T-helper 2 cell treated with Interferon-gamma antibody and Interleukin-4, amounts not matched to agents 5 μg/mL and 100 μg/mL, for 36 hours (primary cell): ENCODE measurements around the gene ZBTB16.

Experiments used
- DNase-seq: peaks from one replicate; pipeline ENCODE4 v3.0.0; 2021; ENCODE audit warnings: low spot score
- H3K27ac Mint-ChIP-seq: one replicate; pipeline ENCODE4 v1.8.0; 2021; ENCODE audit warnings: mild to moderate bottlenecking, mixed read lengths
- H3K27me3 Mint-ChIP-seq: one replicate; pipeline ENCODE4 v1.8.0; 2021; ENCODE audit warnings: low read depth, mixed read lengths
- H3K36me3 Mint-ChIP-seq: one replicate; pipeline ENCODE4 v1.8.0; 2021; ENCODE audit warnings: low read depth, mixed read lengths
- H3K4me1 Mint-ChIP-seq: one replicate; pipeline ENCODE4 v1.8.0; 2021; ENCODE audit warnings: low read depth, mixed read lengths
- H3K4me3 Mint-ChIP-seq: one replicate; pipeline ENCODE4 v1.8.0; 2022; ENCODE audit warnings: mild to moderate bottlenecking, moderate library complexity, mixed read lengths
- H3K9me3 Mint-ChIP-seq: one replicate; pipeline ENCODE4 v1.8.0; 2021; ENCODE audit warnings: mixed read lengths

Gene ZBTB16

DNA sequence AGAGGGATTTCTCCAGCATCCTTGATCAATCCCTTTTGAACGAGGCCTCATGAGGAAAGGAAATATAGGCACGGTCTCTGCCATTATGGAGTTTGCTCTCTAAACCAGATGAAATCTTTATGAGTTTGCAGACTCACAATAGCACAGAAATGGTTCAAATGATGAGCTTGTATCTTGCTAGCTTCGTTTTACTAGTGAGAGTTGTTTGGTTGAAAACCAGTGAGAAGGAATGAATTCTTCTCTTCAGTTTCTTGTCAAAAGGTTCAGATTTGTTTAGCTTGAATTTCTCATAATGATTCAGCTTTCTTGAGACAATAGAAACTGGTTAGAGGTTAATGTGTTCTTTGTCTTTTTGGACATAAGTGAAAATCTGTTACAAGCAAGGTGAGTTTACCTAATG lies 92.7 kb downstream of the ZBTB16 start:
- Mint-ChIP-seq H3K4me3 (no peak overlapping the region), H3K27me3 (peaks cover 4% of the 10 kb centered on the region), H3K36me3 (peaks cover 1% of the 10 kb centered on the region), H3K27ac (no peak overlapping the region), H3K4me1 (peaks cover 35% of the 10 kb centered on the region), H3K9me3 (peaks cover 3% of the 10 kb centered on the region)
- DNase-seq = no peak

DNA sequence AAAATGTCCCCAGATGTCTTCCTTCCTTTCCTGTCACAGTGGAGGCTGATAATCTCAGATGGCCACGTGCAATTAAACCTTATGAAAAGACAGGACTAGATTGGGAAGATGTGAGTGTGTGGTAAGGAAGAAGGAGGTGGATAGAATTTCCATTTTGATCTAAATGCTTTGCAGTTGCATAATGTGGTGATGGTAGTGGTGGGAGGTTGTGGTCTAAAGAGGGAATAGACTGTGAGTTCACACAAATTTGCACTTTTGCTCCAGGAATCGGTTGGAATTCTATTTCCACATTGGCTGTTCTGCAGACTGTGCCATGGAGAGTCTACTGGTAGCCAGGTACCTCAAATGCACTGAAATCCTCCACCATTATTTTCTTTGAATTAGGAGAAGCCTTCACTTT lies 93.3 kb downstream of the ZBTB16 start:
- DNase-seq = no peak
- H3K4me1 Mint-ChIP-seq = peaks cover 38% of the 10 kb centered on the region
- peaks cover 4% of the 10 kb centered on the region for H3K36me3 Mint-ChIP-seq
- no peak overlapping the region for H3K4me3 Mint-ChIP-seq
- peaks cover 3% of the 10 kb centered on the region for H3K9me3 Mint-ChIP-seq
- peaks cover 4% of the 10 kb centered on the region for H3K27me3 Mint-ChIP-seq
- no peak overlapping the region for H3K27ac Mint-ChIP-seq

DNA sequence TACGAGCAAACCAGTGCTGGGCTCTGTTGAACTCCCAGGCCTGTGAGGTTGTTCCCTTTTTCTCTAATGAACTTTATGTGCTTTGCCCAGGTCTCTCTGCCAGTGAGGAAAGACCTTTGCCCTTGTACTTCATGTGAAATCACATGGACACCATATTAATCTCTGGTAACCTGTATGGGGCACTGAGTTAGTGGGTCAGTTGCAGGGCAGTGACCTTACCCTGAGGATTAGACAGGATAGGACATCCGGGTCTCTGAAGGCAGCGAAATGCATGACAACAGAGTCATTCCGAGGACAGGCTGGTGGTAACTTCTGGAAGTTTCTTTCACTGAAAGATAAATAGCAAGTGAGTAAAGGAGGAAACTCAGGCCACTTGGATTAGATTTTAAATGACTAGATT lies 93.7 kb downstream of the ZBTB16 start:
- H3K9me3 Mint-ChIP-seq = peaks cover 3% of the 10 kb centered on the region
- no peak for DNase-seq
- peaks cover 7% of the 10 kb centered on the region for H3K36me3 Mint-ChIP-seq
- peaks cover 2% of the 10 kb centered on the region for H3K27me3 Mint-ChIP-seq
- H3K4me1 Mint-ChIP-seq = peaks cover 40% of the 10 kb centered on the region
- H3K4me3 Mint-ChIP-seq = no peak overlapping the region
- no peak overlapping the region for H3K27ac Mint-ChIP-seq

DNA sequence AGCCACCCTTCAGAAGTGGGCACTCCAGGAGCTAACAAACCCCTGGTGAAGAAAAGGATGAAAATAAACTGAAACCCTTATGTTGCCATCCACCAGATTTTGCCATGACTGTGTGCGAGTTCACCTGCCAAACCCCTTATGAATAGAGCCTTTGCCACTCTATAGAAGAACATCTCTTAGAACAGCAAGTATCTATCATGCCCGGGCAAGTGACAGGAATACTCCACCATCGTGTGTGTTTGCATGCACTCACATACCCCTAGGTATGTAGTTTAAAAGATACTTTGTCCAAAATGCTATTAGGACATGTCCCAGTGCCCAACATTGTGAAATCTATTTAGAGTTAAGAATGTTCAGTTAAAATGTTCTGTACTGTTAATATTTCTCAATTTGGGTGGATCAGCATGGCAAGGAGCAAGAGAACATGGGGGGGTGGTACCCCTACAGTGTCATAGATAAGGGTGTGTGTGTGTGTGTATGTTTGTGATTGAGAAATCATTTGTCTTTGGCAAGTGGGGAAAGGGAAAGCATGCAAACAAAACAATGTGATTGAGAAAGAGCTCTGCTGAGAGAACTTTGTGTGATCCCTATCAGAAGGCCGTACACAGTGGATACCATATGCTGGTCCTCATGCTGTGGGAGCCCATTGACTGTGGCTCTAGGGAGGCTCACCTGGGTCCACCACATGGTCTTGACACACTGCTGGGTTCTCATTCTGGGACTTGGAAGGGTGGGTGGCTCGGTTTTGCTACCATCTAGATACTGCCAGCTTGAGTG lies 94.9 kb downstream of the ZBTB16 start:
- H3K9me3 Mint-ChIP-seq = peaks cover 3% of the 10 kb centered on the region
- peaks cover 10% of the 10 kb centered on the region for H3K36me3 Mint-ChIP-seq
- DNase-seq = no peak
- H3K4me1 Mint-ChIP-seq = peaks cover 46% of the 10 kb centered on the region
- no peak overlapping the region for H3K4me3 Mint-ChIP-seq
- no peaks in the 10 kb centered on the region for H3K27me3 Mint-ChIP-seq
- no peak overlapping the region for H3K27ac Mint-ChIP-seq

DNA sequence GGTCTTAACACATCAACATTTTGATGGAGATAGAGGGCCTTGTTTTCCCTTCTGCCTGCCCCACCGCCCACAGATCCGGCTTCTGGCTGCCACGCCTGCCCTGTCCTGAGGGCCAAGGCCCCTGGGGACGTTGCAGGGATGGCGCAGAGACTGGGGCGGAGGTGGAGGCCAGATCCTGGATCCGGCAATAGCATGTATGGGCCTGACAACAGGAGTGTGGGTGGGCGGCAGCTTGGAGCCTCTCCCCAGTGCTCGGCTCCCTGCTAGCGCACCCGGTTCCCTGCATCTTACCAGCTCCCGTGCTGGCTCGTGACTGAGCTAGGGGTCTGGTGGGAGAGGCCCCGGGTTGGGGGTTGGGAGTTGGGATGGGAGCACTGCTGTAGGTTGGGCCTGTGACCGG lies 95.6 kb downstream of the ZBTB16 start:
- Mint-ChIP-seq H3K4me1 (peaks cover 48% of the 10 kb centered on the region), H3K36me3 (peaks cover 12% of the 10 kb centered on the region), H3K9me3 (peaks cover 3% of the 10 kb centered on the region), H3K27ac (no peak overlapping the region), H3K4me3 (no peak overlapping the region), H3K27me3 (no peaks in the 10 kb centered on the region)
- no peak for DNase-seq

DNA sequence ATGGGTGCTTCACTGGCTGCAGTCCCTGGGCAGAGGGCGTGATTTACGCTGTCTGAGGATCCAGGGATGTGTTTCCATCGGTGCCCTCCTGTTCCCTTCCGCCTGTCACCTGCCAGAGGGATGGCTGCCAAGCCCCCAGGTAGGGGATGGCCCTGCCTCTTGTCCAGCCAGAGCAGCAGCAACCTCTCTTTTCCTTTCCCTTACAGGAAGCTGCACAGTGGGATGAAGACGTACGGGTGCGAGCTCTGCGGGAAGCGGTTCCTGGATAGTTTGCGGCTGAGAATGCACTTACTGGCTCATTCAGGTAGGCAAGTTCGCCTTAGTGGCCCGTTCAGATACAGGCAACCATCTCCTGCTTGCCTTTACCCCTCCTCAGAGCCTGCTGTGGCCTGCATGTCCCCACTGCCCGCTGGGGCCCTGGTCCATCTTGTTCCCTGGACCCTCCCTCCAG lies 96.6 kb downstream of the ZBTB16 start:
- Mint-ChIP-seq H3K27ac (no peak overlapping the region), H3K4me1 (peaks cover 58% of the 10 kb centered on the region), H3K9me3 (peaks cover 3% of the 10 kb centered on the region), H3K36me3 (peaks cover 13% of the 10 kb centered on the region), H3K4me3 (no peak overlapping the region), H3K27me3 (no peaks in the 10 kb centered on the region)
- no peak for DNase-seq

DNA sequence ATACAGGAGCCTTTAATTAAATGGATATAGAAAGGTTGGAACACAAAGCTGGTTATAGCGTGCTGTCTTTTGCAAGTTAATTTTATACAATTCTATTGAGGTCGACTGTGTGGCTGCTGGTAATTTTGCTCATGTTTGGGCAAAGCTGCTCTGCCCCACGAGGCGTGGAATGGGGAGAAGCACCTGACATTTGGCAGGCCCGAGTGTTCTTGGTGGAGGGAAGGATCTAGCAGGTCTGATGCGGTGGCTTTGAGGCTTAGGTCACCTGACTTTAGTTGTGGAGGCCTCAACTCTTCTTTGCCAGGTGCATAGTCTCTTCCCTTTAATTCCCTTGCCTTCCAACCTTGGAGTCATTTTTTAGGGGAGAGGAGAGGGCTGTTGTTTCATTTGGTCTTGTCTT lies 97.3 kb downstream of the ZBTB16 start:
- H3K27ac Mint-ChIP-seq = no peak overlapping the region
- H3K36me3 Mint-ChIP-seq = peaks cover 15% of the 10 kb centered on the region
- DNase-seq = no peak
- peaks cover 3% of the 10 kb centered on the region for H3K9me3 Mint-ChIP-seq
- no peak overlapping the region for H3K4me3 Mint-ChIP-seq
- no peaks in the 10 kb centered on the region for H3K27me3 Mint-ChIP-seq
- H3K4me1 Mint-ChIP-seq = peaks cover 62% of the 10 kb centered on the region

DNA sequence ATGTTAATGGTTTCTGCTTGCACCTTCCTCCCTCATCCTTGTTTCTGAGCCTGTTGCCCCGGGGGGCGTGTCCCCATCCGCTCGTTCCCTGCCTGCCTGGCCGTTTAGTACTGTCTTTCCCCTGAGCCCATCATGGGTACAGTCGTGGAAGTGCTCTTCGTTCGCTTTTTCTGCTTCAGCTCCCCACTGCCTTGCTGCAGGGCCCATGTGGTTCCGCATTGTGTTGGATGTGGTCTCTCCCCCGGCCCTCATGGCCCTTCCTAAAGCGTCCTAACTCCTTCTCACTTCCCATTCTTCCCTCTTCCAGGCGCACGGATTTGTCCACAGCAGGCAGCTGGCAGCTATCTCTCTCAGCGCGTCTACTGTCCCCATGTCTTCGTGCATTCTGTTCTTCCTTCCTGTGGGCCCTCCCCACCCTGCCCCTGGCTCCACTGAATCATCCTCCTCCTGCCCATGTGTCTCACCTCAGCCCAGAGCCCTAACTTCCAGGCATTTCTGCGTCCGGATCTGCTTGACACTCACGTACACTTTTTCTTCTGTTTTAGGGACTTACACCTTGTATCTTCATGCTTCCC lies 98.1 kb downstream of the ZBTB16 start:
- H3K36me3 Mint-ChIP-seq = peaks cover 15% of the 10 kb centered on the region
- H3K4me3 Mint-ChIP-seq = no peak overlapping the region
- no peak for DNase-seq
- H3K4me1 Mint-ChIP-seq = peaks cover 59% of the 10 kb centered on the region
- H3K27ac Mint-ChIP-seq = no peak overlapping the region
- H3K9me3 Mint-ChIP-seq = no peaks in the 10 kb centered on the region
- no peaks in the 10 kb centered on the region for H3K27me3 Mint-ChIP-seq

DNA sequence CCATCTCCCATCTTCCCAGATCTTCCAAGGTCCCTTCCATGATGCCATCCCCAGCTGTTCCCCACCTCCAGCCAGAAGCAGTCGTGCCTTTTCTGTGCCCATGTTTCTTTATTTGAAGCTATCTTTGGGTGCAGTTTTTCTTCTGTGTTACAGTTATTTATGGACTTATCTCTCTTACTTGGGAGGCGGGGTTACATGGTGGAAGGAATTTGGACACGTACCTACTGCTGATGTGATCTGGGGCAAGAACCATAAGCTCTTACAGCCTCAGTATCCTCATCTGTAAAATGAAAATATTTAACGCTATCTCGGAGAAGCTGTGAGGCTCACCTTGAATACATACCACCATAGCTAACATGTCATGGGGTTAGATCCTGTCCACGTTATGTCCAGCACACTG lies 98.9 kb downstream of the ZBTB16 start:
- Mint-ChIP-seq H3K27me3 (no peaks in the 10 kb centered on the region), H3K9me3 (no peaks in the 10 kb centered on the region), H3K4me3 (no peak overlapping the region), H3K27ac (no peak overlapping the region), H3K4me1 (peaks cover 61% of the 10 kb centered on the region), H3K36me3 (peaks cover 15% of the 10 kb centered on the region)
- DNase-seq = no peak

DNA sequence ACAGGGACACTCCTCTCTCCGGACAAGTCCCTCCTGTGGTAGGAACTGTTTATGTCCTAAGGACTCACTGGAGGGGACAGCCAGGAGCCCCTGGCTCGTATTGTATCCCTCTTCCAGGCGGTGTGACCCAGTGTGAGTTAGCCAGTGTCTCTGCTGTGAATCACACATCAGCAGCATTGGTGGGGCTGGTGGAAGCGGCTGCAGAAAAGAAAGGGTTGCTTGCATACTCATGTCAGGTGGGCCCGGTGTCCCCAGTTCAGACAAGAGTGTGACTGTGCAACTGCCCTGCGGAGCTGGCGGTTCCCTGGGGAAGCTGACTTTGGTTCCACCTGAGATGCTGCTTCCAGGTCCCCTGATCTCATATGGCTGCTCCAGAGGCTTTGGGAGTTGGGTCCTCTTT lies 99.4 kb downstream of the ZBTB16 start:
- peaks cover 14% of the 10 kb centered on the region for H3K36me3 Mint-ChIP-seq
- peaks cover 63% of the 10 kb centered on the region for H3K4me1 Mint-ChIP-seq
- H3K4me3 Mint-ChIP-seq = no peak overlapping the region
- no peak for DNase-seq
- H3K27me3 Mint-ChIP-seq = no peaks in the 10 kb centered on the region
- H3K9me3 Mint-ChIP-seq = no peaks in the 10 kb centered on the region
- no peak overlapping the region for H3K27ac Mint-ChIP-seq

DNA sequence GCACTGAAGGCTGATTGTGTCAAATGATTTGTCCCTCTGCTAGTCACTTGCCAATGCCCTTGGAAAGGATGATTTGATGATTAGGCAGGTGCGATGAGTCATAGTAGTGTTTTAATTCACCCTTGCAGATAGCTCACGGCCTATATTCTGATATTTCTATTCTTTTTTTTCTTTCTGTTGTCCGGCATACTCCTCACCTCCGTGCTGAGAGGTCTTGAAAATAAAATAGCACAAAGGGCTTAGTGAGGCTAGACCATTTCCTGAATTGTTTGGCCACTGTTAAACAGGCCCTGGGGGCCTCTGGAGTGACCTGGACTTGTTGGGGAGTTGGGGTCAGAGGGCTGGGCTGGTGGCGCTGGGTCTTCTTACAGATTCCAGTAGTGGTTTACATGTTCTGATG lies 99.8 kb downstream of the ZBTB16 start:
- no peaks in the 10 kb centered on the region for H3K27me3 Mint-ChIP-seq
- peaks cover 14% of the 10 kb centered on the region for H3K36me3 Mint-ChIP-seq
- DNase-seq = no peak
- no peaks in the 10 kb centered on the region for H3K9me3 Mint-ChIP-seq
- peak overlapping the region; percentile 86 for H3K27ac Mint-ChIP-seq
- peaks cover 65% of the 10 kb centered on the region for H3K4me1 Mint-ChIP-seq
- H3K4me3 Mint-ChIP-seq = peak overlapping the region; percentile 72

DNA sequence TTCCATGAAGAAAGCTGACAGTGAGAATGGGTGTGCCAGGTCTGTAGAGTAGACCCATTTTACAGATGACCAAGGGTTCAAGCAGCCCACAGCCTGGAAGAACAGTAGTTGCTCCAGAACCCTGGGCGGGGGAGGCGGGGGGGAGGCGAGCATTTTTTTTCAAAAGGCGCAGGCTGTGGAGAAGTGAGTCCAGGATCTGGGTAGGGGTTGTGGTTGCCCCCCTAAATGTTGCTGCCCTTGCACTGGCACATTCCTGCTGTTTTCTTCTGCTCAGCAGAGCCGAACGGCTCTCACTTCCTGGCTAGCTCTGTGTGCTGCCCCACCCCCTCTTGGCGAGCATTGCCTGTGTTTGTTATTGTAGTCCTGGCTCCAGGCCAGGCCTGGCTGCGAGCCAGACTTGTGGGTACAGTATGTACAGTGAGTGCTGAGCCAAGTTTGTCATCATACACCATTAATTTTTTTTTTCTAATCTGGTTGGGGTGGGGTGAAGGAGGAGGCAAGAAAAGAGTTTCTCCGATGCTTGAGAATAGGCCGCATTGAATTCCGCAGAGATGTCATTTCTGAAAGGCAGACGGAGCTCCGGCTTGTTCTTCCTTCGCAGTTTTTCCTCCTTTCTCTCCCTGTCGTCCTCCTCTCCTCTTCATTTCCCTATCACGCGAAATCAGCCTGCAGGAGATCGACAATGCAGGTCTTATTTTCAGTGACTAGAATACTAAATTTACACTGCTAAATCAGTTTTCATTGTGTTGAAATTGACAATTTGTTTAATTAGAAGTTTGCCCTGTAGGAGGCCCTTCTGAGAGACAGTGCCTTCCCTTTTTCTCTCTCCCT lies 100.5 kb downstream of the ZBTB16 start:
- DNase-seq = peak; percentile 81
- H3K27me3 Mint-ChIP-seq = no peaks in the 10 kb centered on the region
- H3K4me3 Mint-ChIP-seq = peak overlapping the region; percentile 72
- H3K4me1 Mint-ChIP-seq = peaks cover 67% of the 10 kb centered on the region
- H3K9me3 Mint-ChIP-seq = no peaks in the 10 kb centered on the region
- H3K36me3 Mint-ChIP-seq = peaks cover 14% of the 10 kb centered on the region
- H3K27ac Mint-ChIP-seq = peak overlapping the region; percentile 86

DNA sequence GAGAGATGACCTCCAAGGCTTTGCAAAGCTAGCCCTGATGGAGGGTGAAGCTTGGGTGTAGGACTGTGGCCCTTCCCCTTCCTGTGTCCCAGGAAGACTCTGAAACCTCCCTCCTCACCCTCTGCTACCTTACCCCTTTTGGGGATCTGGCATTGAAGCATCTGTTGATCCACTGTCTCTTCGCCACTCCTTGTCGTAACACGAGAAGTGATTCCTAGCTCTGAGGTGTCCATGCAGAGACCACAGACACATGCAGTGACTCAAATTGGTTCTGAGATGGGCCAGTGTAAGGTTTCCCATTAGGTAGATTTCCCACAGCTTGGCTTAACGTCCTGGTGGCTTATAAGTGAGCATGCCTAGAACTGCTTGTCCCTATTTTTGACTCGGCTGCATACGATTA lies 101.4 kb downstream of the ZBTB16 start:
- Mint-ChIP-seq H3K27ac (peak overlapping the region; percentile 86), H3K4me3 (peak overlapping the region; percentile 72), H3K9me3 (no peaks in the 10 kb centered on the region), H3K36me3 (peaks cover 15% of the 10 kb centered on the region), H3K4me1 (peaks cover 72% of the 10 kb centered on the region), H3K27me3 (no peaks in the 10 kb centered on the region)
- no peak for DNase-seq
